Camera-type eye (tissue), 1 donor: Measurements from ENCODE around the gene OR13C4. TPM values are rescaled to one million over a fixed set of nuclear protein-coding genes. Genes with fewer than 3 reads are reported as not detected.

ENCODE experiments used
- total RNA-seq: library from RNA; depleted of rRNA; stranded (reverse); fragments of >200 nt; gene quantifications from one replicate; pipeline ENCODE4 v1.2.3, GENCODE V29; 2014

The OR13C4 gene
- total RNA-seq: not detected

DNA sequence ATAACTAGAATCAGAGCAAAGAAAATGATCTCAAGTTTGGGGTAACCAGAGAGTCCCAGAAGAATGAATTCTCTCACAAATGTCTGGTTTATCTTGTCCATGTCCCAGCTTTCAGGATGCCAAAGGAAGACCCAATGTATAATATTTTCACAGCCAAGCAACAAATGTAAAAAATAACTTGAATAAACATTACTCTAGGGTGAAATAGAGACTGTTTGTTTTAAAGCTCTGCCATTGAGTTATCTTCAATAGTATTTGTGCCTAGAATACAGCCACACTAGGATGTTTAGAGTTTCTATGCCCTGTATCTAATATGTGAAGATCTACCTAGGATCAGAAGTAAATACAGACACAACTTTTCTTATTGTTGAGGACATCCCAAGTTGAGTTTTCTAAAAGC, at the start of gene OR13C4:
OR13C4 (minus strand) TSS at position 101 of the 400 bp plus-strand sequence; CDS start at position 101, 0 bp downstream.

DNA sequence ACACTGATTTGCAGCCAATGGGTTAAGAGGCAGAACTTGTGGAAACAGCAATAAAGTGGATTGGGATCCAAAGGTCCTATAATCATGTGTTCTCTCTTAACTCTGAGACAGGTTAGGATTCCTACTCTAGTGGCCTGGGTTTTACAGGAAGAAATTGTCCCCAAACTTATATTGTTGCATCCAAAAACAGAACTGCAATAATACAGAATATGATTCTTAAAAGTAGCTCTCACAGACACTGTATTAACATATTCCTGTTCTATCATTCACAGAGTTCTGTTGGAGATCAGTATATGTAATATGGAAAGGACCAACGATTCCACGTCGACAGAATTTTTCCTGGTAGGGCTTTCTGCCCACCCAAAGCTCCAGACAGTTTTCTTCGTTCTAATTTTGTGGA, 41.9 kb upstream of the OR13C4 start, which contains the start of gene OR13C8:
OR13C8 (plus strand) TSS at position 301 of the 400 bp plus-strand sequence; CDS start at position 301, 0 bp downstream.

DNA sequence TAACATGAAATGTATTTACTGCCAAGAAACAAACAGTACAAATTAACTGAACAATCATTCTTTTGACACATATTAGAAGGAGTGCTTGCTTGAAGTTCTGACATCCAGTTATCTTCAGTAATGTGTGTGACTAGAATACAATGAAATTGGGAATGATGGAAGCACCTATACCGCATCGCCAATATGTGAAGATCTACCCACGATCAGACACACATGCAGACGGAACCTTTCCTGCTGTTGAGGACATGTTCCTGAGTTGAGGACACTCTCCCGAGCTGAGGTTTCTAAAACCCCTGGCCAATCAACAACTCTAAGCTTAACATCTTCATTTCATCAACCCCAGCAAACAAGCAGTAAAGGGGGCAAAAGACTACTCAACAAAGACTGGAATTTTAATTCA, 9.7 kb upstream of the OR13C4 start, which contains the start of gene OR13C3:
OR13C3 (minus strand) TSS at position 101 of the 400 bp plus-strand sequence. CDS start 133 bp downstream, outside the sequence.

DNA sequence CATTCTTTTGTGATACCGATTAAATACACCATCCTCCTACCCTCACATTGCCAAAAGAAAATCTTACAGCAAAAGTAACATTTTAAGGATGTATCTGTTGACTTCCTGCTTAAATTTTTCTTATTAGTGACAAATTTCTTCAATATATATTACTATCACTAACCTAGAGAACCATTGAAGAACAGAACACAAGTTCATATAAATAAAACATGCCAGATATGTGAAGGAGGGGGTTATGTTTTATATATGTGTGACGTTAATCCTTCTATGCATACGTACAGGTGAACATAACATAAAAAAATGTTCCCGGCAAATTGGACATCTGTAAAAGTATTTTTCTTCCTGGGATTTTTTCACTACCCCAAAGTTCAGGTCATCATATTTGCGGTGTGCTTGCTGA, 23.0 kb downstream of the OR13C4 start, which contains the start of gene OR13F1:
OR13F1 (plus strand) TSS at position 301 of the 400 bp plus-strand sequence; CDS start at position 301, 0 bp downstream.

Other genes with a start within 250 kb of the OR13C4 start
- gene OR13F1, start 22.9 kb downstream of the OR13C4 start, total RNA-seq: not detected
- not detected for gene OR13C3, start 9.6 kb upstream of the OR13C4 start, total RNA-seq
- gene OR13C8, start 42.0 kb upstream of the OR13C4 start, total RNA-seq: not detected
- not detected for gene OR13C5, start 72.2 kb upstream of the OR13C4 start, total RNA-seq
- gene OR13C2, start 78.4 kb upstream of the OR13C4 start, total RNA-seq: not detected
- gene OR13C9, start 91.0 kb upstream of the OR13C4 start, total RNA-seq: not detected
- not detected for gene OR13D1, start 167.3 kb upstream of the OR13C4 start, total RNA-seq
- gene NIPSNAP3A, start 220.5 kb upstream of the OR13C4 start, total RNA-seq: 37.6 TPM
- 7.0 TPM for gene NIPSNAP3B, start 236.9 kb upstream of the OR13C4 start, total RNA-seq